Measurements from ENCODE around the gene DOCK2. TPM values are rescaled to one million over a fixed set of nuclear protein-coding genes. Genes with fewer than 3 reads are reported as not detected.

Gene DOCK2
- polyA plus RNA-seq, 3 donors = 57.5 to 178 (median 115) TPM

DNA sequence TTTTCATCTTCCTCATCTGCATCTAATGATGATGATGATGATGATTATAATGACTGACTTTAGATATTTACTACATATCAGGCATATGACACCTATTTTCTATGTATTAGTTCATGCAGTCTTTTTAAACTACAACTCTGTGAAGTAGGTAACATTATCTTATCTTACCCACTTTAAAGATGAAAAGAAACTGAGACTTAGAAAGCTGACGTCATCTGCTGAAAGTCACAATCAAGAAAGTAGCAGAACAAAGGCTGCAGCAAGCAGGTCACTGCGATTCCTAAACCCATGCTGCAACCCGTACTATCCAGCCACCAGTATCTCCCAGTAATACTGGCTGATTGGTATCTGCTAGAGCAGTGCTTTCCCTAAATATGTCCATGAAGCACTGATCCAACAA, 383.3 kb downstream of the DOCK2 start:
- no peaks in the 10 kb centered on the region for H3K27me3 ChIP-seq (ENCODE audit: control insufficient read depth in 2 of 2, insufficient read depth in 2 of 2, low read length in 2 of 2)
- no peak overlapping the region for H3K4me3 Mint-ChIP-seq
- intact Hi-C loops (cut with micrococcal nuclease) = no loop called here
- H4K20me1 ChIP-seq (ENCODE audit: insufficient read depth, low read length) = peaks cover 31% of the 10 kb centered on the region
- no peaks in the 10 kb centered on the region for H3K9me3 ChIP-seq (replicated peaks in 1 of 2; ENCODE audit: control insufficient read depth in 1 of 2, insufficient read depth in 1 of 2, low read length in 2 of 2)
- H3K27me3 Mint-ChIP-seq (ENCODE audit: low read depth in 3 of 3) = peaks cover 0 to 5% (median 2%) of the 10 kb centered on the region in 3 donors
- H3K27ac Mint-ChIP-seq = no peak overlapping the region
- H3K4me1 Mint-ChIP-seq = no peaks in the 10 kb centered on the region
- no peak overlapping the region for H3K4me2 ChIP-seq (replicated peaks; ENCODE audit: extremely low read depth, low read length, poor library complexity, severe bottlenecking)
- H3K4me3 ChIP-seq (replicated peaks in 1 of 3; ENCODE audit: low read depth in 2 of 3, low read length in 3 of 3) = no peak overlapping the region
- TF ChIP-seq, protein P1, sequence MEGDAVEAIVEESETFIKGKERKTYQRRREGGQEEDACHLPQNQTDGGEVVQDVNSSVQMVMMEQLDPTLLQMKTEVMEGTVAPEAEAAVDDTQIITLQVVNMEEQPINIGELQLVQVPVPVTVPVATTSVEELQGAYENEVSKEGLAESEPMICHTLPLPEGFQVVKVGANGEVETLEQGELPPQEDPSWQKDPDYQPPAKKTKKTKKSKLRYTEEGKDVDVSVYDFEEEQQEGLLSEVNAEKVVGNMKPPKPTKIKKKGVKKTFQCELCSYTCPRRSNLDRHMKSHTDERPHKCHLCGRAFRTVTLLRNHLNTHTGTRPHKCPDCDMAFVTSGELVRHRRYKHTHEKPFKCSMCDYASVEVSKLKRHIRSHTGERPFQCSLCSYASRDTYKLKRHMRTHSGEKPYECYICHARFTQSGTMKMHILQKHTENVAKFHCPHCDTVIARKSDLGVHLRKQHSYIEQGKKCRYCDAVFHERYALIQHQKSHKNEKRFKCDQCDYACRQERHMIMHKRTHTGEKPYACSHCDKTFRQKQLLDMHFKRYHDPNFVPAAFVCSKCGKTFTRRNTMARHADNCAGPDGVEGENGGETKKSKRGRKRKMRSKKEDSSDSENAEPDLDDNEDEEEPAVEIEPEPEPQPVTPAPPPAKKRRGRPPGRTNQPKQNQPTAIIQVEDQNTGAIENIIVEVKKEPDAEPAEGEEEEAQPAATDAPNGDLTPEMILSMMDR (IDR thresholded peaks at IDR 0.05) = no peak
- no peaks in the 10 kb centered on the region for H3K79me2 ChIP-seq (ENCODE audit: insufficient read depth, low read length)
- no peak overlapping the region for H3K9ac ChIP-seq (ENCODE audit: insufficient read depth, low read length, poor library complexity, severe bottlenecking)
- WGBS (ENCODE audit: insufficient coverage) = 100% methylated on average over 2 of the region's 3 CpGs
- peaks cover 83 to 95% of the 10 kb centered on the region in 2 donors for H3K36me3 Mint-ChIP-seq
- H2AFZ ChIP-seq (ENCODE audit: insufficient read depth, low read depth, low read length, poor library complexity, severe bottlenecking) = no peak overlapping the region
- H3K4me1 ChIP-seq (ENCODE audit: control insufficient read depth in 1 of 2, insufficient read depth in 2 of 2, low read length in 2 of 2) = no peaks in the 10 kb centered on the region
- peaks cover 89 to 100% of the 10 kb centered on the region in 2 donors for H3K36me3 ChIP-seq (replicated peaks in 1 of 2; ENCODE audit: control insufficient read depth in 1 of 2, insufficient read depth in 2 of 2, low read length in 2 of 2)
- no peak overlapping the region for H3K27ac ChIP-seq (ENCODE audit: low read depth in 1 of 2, low read length in 2 of 2)
- no peak for DNase-seq
- peaks cover 0 to 2% (median 0%) of the 10 kb centered on the region in 7 donors for H3K9me3 Mint-ChIP-seq

DNA sequence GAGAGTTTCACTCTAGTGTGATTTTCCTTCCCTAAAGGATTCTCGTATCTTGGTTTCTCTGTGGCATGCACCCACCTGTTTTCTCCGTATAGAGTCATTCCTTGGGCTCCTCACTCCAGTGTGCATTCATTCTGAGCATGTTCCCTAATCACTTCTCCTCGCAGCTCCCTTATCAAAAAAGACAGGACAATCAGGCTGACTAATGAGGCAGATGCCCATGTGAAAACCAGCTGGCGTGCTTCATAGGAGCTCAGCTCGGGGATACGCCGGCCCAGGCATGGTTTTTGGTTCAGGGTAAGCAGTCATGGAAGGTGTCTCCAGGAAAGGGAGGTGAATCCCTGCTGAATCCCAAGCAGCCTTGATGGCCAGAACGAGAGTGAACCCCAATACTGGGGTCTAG, 384.4 kb downstream of the DOCK2 start:
- H3K79me2 ChIP-seq (ENCODE audit: insufficient read depth, low read length) = no peaks in the 10 kb centered on the region
- H3K27me3 Mint-ChIP-seq (ENCODE audit: low read depth in 3 of 3) = peaks cover 0 to 5% (median 2%) of the 10 kb centered on the region in 3 donors
- peaks cover 96 to 100% of the 10 kb centered on the region in 2 donors for H3K36me3 ChIP-seq (replicated peaks in 1 of 2; ENCODE audit: control insufficient read depth in 1 of 2, insufficient read depth in 2 of 2, low read length in 2 of 2)
- H3K9me3 Mint-ChIP-seq = peaks cover 0 to 2% (median 0%) of the 10 kb centered on the region in 7 donors
- intact Hi-C loops (cut with micrococcal nuclease) = no loop called here
- 100% methylated on average over 8 of the region's 8 CpGs for WGBS (ENCODE audit: insufficient coverage)
- peaks cover 85 to 97% of the 10 kb centered on the region in 2 donors for H3K36me3 Mint-ChIP-seq
- DNase-seq = no peak
- TF ChIP-seq, protein P1 (IDR thresholded peaks at IDR 0.05) = no peak
- H3K27me3 ChIP-seq (ENCODE audit: control insufficient read depth in 2 of 2, insufficient read depth in 2 of 2, low read length in 2 of 2) = no peaks in the 10 kb centered on the region
- peak overlapping the region in 1 of 7 donors; percentile 66 for H3K27ac Mint-ChIP-seq
- H3K4me3 Mint-ChIP-seq = no peak overlapping the region
- H3K4me3 ChIP-seq (replicated peaks in 1 of 3; ENCODE audit: low read depth in 2 of 3, low read length in 3 of 3) = no peak overlapping the region
- H3K27ac ChIP-seq (ENCODE audit: low read depth in 1 of 2, low read length in 2 of 2) = no peak overlapping the region
- no peaks in the 10 kb centered on the region for H3K4me1 Mint-ChIP-seq
- no peak overlapping the region for H3K9ac ChIP-seq (ENCODE audit: insufficient read depth, low read length, poor library complexity, severe bottlenecking)
- no peak overlapping the region for H2AFZ ChIP-seq (ENCODE audit: insufficient read depth, low read depth, low read length, poor library complexity, severe bottlenecking)
- H3K9me3 ChIP-seq (replicated peaks in 1 of 2; ENCODE audit: control insufficient read depth in 1 of 2, insufficient read depth in 1 of 2, low read length in 2 of 2) = no peaks in the 10 kb centered on the region
- no peaks in the 10 kb centered on the region for H3K4me1 ChIP-seq (ENCODE audit: control insufficient read depth in 1 of 2, insufficient read depth in 2 of 2, low read length in 2 of 2)
- no peak overlapping the region for H3K4me2 ChIP-seq (replicated peaks; ENCODE audit: extremely low read depth, low read length, poor library complexity, severe bottlenecking)
- H4K20me1 ChIP-seq (ENCODE audit: insufficient read depth, low read length) = peaks cover 28% of the 10 kb centered on the region

Data from CD14-positive monocyte (primary cell).